Measurements from ENCODE around the gene SEC11C.

GRCh38 chr18:59140302-59140885, 710 bp downstream of the SEC11C start:
- no peak for TF ChIP-seq POLR2A (IDR thresholded peaks at IDR 0.05)
- no peak for TF ChIP-seq CTCF (IDR thresholded peaks at IDR 0.05)
